ENCODE measurements around the gene SCARF2. TPM values are rescaled to one million over a fixed set of nuclear protein-coding genes. Genes with fewer than 3 reads are reported as not detected.

Gene SCARF2
- total and polyA plus RNA-seq, 12 donors, result 1.8 to 5.3 (median 3.3) TPM

DNA sequence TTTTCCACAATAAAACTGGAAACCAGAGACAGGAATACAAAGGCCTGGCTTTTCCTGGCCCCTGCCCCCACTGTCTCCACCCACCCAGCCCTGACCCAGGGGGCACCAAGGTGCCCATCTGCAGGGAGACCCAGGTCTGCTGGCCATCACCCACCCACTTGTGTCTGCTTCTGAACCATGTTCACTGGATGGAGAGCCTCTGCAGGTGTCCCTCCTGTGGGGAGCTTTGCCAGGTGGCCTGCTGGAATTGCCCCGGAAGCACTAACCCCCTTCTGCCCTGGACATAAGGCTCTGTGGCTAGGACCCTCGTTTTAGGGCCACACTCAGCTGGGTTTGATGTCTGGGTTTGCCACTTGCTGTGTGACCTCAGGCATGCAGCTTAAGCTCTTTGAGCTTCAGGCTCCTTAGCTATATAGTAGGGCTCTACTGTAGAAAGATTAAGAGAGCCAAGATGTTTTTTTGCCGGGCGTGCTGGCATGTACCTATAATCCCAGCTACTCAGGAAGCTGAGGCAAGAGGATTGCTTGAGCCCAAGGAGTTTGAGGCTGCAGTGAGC is 3.9 kb downstream of the SCARF2 start:
- peaks cover 5 to 94% (median 31%) of the 10 kb centered on the region in 7 donors for H3K27me3 ChIP-seq
- no peak for ATAC-seq
- WGBS, 2 donors, result 78 to 86% methylated on average over 4 of the region's 4 CpGs
- TF ChIP-seq, protein P1, sequence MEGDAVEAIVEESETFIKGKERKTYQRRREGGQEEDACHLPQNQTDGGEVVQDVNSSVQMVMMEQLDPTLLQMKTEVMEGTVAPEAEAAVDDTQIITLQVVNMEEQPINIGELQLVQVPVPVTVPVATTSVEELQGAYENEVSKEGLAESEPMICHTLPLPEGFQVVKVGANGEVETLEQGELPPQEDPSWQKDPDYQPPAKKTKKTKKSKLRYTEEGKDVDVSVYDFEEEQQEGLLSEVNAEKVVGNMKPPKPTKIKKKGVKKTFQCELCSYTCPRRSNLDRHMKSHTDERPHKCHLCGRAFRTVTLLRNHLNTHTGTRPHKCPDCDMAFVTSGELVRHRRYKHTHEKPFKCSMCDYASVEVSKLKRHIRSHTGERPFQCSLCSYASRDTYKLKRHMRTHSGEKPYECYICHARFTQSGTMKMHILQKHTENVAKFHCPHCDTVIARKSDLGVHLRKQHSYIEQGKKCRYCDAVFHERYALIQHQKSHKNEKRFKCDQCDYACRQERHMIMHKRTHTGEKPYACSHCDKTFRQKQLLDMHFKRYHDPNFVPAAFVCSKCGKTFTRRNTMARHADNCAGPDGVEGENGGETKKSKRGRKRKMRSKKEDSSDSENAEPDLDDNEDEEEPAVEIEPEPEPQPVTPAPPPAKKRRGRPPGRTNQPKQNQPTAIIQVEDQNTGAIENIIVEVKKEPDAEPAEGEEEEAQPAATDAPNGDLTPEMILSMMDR (IDR thresholded peaks at IDR 0.05), result no peak
- no peak overlapping the region for H3K27ac ChIP-seq
- peaks cover 8 to 61% (median 33%) of the 10 kb centered on the region in 9 donors for H3K4me1 ChIP-seq
- peaks cover 0 to 26% (median 3%) of the 10 kb centered on the region in 9 donors for H3K36me3 ChIP-seq
- intact Hi-C loops (cut with DNase I), result loop anchor here in 1 of 10 donors (10.0 kb wide), 1 partner anchor 61 kb away; the partner anchor contains the start of gene KLHL22
- no peaks in the 10 kb centered on the region for H3K9me3 ChIP-seq
- DNase-seq, result no peak
- no peak overlapping the region for H3K4me3 ChIP-seq

DNA sequence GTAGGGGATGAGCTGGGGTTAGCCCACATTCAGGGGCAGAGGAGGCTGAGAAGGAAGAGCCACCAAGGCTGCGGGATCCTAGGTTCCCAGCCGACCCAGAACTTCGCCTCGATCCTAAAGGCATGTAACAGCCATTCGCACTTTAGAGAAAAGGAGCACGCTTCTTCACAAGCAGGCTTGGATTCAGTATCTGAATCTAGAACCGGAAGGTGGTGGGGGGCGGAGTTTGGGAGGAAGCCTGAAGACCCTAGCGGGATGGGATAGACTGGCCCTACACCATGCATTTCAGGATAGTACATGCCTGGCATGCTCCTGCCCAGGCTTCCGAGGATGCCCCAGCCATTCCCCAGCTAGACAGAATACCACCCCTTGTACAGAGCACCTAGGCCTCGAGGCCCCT is 4.4 kb downstream of the SCARF2 start:
- WGBS, 2 donors, result 91 to 92% methylated on average over 11 of the region's 11 CpGs
- no peak for DNase-seq
- peaks cover 5 to 94% (median 31%) of the 10 kb centered on the region in 7 donors for H3K27me3 ChIP-seq

DNA sequence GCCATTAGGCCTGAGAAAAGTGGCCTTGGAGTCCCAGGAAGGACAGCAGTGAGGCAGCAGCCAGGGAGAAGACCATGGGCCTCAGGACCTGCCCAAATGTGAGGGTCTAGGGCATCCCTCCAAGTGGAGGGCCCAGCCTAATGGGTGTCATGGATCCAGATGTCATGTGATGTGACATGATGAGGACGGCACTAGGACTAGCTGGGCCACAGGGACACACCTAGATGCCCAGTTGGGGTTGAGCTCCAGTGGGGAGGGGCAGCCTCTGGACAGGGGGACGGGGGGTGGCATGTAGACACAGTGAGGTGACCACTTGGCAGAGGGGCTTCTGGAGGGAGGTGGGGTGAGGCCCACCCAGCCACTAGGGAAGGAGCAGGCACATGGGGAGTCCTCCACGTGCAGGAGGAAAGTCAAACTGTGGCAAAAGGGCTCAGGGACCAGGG is 5.4 kb downstream of the SCARF2 start:
- H3K27ac ChIP-seq, result no peak overlapping the region
- 88 to 89% methylated on average over 3 of the region's 3 CpGs for WGBS, 2 donors
- peaks cover 0 to 41% (median 3%) of the 10 kb centered on the region in 9 donors for H3K36me3 ChIP-seq
- TF ChIP-seq, protein P1 (IDR thresholded peaks at IDR 0.05), result no peak
- H3K4me1 ChIP-seq, result peaks cover 8 to 52% (median 27%) of the 10 kb centered on the region in 9 donors
- DNase-seq (no peak), ATAC-seq (no peak)
- no peaks in the 10 kb centered on the region for H3K9me3 ChIP-seq
- H3K4me3 ChIP-seq, result no peak overlapping the region
- intact Hi-C loops (cut with DNase I), result loop anchor here in 1 of 10 donors (10.0 kb wide), 1 partner anchor 63 kb away; the partner anchor contains the start of gene KLHL22
- peaks cover 5 to 94% (median 31%) of the 10 kb centered on the region in 7 donors for H3K27me3 ChIP-seq

More for the DNA sequence above, 4.4 kb downstream of the SCARF2 start:
- Histone ChIP-seq H3K4me1 (peaks cover 8 to 57% (median 30%) of the 10 kb centered on the region in 9 donors), H3K9me3 (no peaks in the 10 kb centered on the region), H3K27ac (no peak overlapping the region), H3K36me3 (peaks cover 0 to 32% (median 3%) of the 10 kb centered on the region in 9 donors), H3K4me3 (no peak overlapping the region)
- ATAC-seq, result no peak
- intact Hi-C loops (cut with DNase I), result loop anchor here in 1 of 10 donors (10.0 kb wide), 1 partner anchor 62 kb away; the partner anchor contains the start of gene KLHL22
- TF ChIP-seq, protein P1 (IDR thresholded peaks at IDR 0.05), result no peak

DNA sequence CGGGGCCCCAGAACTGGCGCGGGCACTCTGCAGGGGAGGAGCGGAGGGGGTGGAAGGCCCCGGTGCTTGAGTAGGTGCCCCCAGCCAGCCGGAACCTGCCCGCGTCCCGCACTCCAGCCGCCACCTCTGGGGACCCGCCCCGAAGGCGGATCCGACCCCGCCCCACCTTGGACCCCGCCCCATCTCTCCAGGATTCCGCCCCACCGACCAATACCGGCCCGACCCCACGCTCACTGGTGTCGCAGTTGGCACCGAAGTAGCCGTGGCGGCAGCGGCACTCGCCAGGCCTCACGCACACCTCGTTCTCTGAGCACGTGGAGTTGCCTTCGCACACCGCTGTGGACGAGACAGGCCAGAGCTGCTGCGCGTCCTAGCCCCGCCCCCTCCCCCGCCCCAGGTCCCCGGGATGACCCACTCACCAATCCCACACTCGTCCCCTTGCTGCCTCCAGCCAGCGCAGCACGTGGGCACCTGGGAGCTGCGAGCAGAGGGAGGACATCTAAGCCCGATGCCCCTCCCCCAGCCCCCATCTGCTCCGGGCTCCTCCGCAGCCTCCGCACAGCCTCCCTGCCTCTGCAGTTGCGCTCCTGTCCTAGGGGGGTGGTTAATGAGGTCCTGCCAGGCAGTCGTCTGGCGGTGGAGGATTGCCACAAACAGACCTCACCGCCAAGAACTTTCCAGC is 6.0 kb downstream of the SCARF2 start:
- WGBS, 2 donors, result 47 to 58% methylated on average over 50 of the region's 50 CpGs
- TF ChIP-seq, protein P1 (IDR thresholded peaks at IDR 0.05), result no peak
- intact Hi-C loops (cut with DNase I), result loop anchor here in 1 of 10 donors (10.0 kb wide), 1 partner anchor 63 kb away; the partner anchor contains the start of gene KLHL22
- Histone ChIP-seq H3K9me3 (no peaks in the 10 kb centered on the region), H3K27ac (no peak overlapping the region), H3K36me3 (peaks cover 0 to 46% (median 3%) of the 10 kb centered on the region in 9 donors), H3K4me1 (peaks cover 8 to 46% (median 27%) of the 10 kb centered on the region in 9 donors), H3K27me3 (peaks cover 2 to 94% (median 30%) of the 10 kb centered on the region in 7 donors), H3K4me3 (peak overlapping the region in 4 of 10 donors; percentile 12 to 61 (median 22))
- DNase-seq (no peak), ATAC-seq (no peak)

Measured in heart right ventricle (tissue), 16 donors.